Activated CD8-positive, alpha-beta T cell treated with anti-CD3 and anti-CD28 coated beads, Interleukin-2, amount 10 ng/mL, durations not matched to agents 7 days and 5 days (primary cell): ENCODE data around the gene LGI2. TPM values are rescaled to one million over a fixed set of nuclear protein-coding genes. Genes with fewer than 3 reads are reported as not detected.

ENCODE experiments used
- ATAC-seq: fragments of 150-1000 bp; cut with Tn5 transposase; one replicate; pipeline ENCODE4 v1.10.0; 2021; ENCODE audit warnings: moderate library complexity
- CTCF ChIA-PET: fragments of 350-600 bp; sonication (Branson Sonifier 250); formaldehyde crosslinking; loops from one replicate; lab custom pipeline; 2021; ENCODE audit warnings: antibody characterized with exemption; lab: Charles Lee
- POLR2A ChIA-PET: fragments of 350-600 bp; sonication (Branson Sonifier 250); formaldehyde crosslinking; loops from one replicate; lab custom pipeline; 2021; ENCODE audit warnings: antibody characterized with exemption; lab: Charles Lee
- DNase-seq: peaks from one replicate; pipeline ENCODE4 v3.0.0-alpha.2; 2020
- H3K27ac Mint-ChIP-seq: one replicate; pipeline ENCODE4 v1.8.0; 2021; ENCODE audit warnings: mild to moderate bottlenecking, mixed read lengths
- H3K27me3 Mint-ChIP-seq: one replicate; pipeline ENCODE4 v1.8.0; 2021; ENCODE audit warnings: low read depth, mixed read lengths
- H3K36me3 Mint-ChIP-seq: one replicate; pipeline ENCODE4 v1.8.0; 2021; ENCODE audit warnings: low read depth, mixed read lengths
- H3K4me1 Mint-ChIP-seq: one replicate; pipeline ENCODE4 v1.8.0; 2021; ENCODE audit warnings: low read depth, mixed read lengths
- H3K4me3 Mint-ChIP-seq: one replicate; pipeline ENCODE4 v1.8.0; 2021; ENCODE audit warnings: mild to moderate bottlenecking, mixed read lengths
- H3K9me3 Mint-ChIP-seq: one replicate; pipeline ENCODE4 v1.8.0; 2022; ENCODE audit warnings: mixed read lengths; ENCODE audit not compliant: insufficient read depth
- total RNA-seq, 2 experiments: library from RNA; stranded (reverse); gene quantifications; one replicate each; pipeline ENCODE4 v1.2.3, GENCODE V29; 2021

The LGI2 gene
- total RNA-seq, 2 experiments from 2014 or later = not detected

DNA sequence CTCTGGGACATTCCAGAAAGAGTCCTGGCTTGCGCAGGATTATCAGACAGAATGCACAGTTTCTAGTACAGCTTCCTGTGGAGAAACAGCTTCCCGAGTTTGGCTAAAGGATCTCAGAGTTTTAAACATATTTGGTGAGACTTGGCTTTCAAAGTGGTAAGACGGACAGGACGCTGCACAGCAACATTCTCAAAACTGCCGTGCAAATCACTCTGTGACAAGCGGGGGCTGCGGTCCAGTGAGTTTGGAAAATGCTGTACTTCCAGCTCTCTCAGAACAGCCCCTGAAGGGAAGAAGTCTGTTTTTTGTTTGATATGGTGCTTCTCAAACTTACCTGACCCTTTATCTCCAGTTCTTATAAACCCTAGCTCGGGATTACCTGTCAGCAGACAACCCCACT, 18.1 kb downstream of the LGI2 start:
- Mint-ChIP-seq H3K27ac (no peak overlapping the region), H3K36me3 (no peaks in the 10 kb centered on the region), H3K9me3 (no peaks in the 10 kb centered on the region), H3K27me3 (peaks cover 2% of the 10 kb centered on the region), H3K4me3 (no peak overlapping the region), H3K4me1 (no peaks in the 10 kb centered on the region)
- no peak for ATAC-seq
- DNase-seq = no peak
- POLR2A ChIA-PET = no interaction called here
- CTCF ChIA-PET = no interaction called here

GRCh38 chr4:25011135-25011866, 19.4 kb downstream of the LGI2 start:
- Mint-ChIP-seq H3K4me1 (no peaks in the 10 kb centered on the region), H3K27me3 (peaks cover 2% of the 10 kb centered on the region), H3K36me3 (no peaks in the 10 kb centered on the region), H3K9me3 (no peaks in the 10 kb centered on the region), H3K27ac (no peak overlapping the region), H3K4me3 (no peak overlapping the region)
- ChIA-PET CTCF (interaction anchor here (1.5 kb wide), 1 partner anchor 31 kb away, joined by 5 read pairs; no protein-coding TSS in a partner anchor), POLR2A (no interaction called here)
- DNase-seq = no peak
- no peak for ATAC-seq

GRCh38 chr4:25007598-25007997, 23.1 kb downstream of the LGI2 start:
- Mint-ChIP-seq H3K9me3 (no peaks in the 10 kb centered on the region), H3K36me3 (no peaks in the 10 kb centered on the region), H3K4me1 (no peaks in the 10 kb centered on the region), H3K4me3 (no peak overlapping the region), H3K27me3 (peaks cover 2% of the 10 kb centered on the region), H3K27ac (no peak overlapping the region)
- POLR2A ChIA-PET = no interaction called here
- ATAC-seq (no peak), DNase-seq (no peak)
- CTCF ChIA-PET = no interaction called here

- Mint-ChIP-seq H3K4me3 (no peak overlapping the region), H3K9me3 (no peaks in the 10 kb centered on the region), H3K27me3 (peaks cover 9% of the 10 kb centered on the region)
Measured at GRCh38 chr4:25002681-25003080, 28.1 kb downstream of the LGI2 start.

DNA sequence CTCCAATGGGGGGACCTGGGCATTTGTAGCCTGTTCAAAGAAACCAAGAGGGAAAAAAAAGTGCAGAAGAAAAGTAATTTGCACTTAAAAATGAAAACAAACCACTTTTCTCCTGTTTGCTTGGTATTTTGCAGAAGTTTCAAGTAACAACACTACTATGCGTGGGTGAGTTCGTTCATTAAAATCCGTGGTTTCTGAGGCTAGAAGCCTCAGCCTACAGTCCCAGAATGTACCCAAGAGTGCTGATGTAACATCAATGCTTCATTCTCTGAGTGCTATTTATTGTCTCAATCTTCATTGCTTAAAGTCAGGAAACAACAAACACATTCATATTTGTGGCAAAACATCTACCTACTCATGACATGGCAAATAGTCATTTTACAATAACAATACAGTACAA, 29.2 kb downstream of the LGI2 start:
- DNase-seq = no peak
- ChIA-PET POLR2A (interaction anchor here (0.6 kb wide), 1 partner anchor 232 kb away, joined by 3 read pairs; no protein-coding TSS in a partner anchor), CTCF (interaction anchor here (1.0 kb wide), 1 partner anchor 311 kb away, joined by 3 read pairs; the partner anchor contains the start of gene ZCCHC4)
- no peak overlapping the region for H3K4me3 Mint-ChIP-seq
- H3K27me3 Mint-ChIP-seq = peaks cover 9% of the 10 kb centered on the region
- ATAC-seq = no peak
- no peaks in the 10 kb centered on the region for H3K9me3 Mint-ChIP-seq
- H3K4me1 Mint-ChIP-seq = peaks cover 8% of the 10 kb centered on the region
- H3K36me3 Mint-ChIP-seq = no peaks in the 10 kb centered on the region
- no peak overlapping the region for H3K27ac Mint-ChIP-seq

More at GRCh38 chr4:25002681-25003080, 28.1 kb downstream of the LGI2 start:
- Mint-ChIP-seq H3K4me1 (peaks cover 8% of the 10 kb centered on the region), H3K27ac (no peak overlapping the region), H3K36me3 (no peaks in the 10 kb centered on the region)
- ChIA-PET CTCF (no interaction called here), POLR2A (no interaction called here)
- no peak for ATAC-seq
- no peak for DNase-seq

- Mint-ChIP-seq H3K36me3 (no peaks in the 10 kb centered on the region), H3K27ac (no peak overlapping the region), H3K9me3 (no peaks in the 10 kb centered on the region), H3K4me1 (peaks cover 8% of the 10 kb centered on the region), H3K4me3 (no peak overlapping the region), H3K27me3 (peaks cover 9% of the 10 kb centered on the region)
- ChIA-PET POLR2A (interaction anchor here (0.6 kb wide), 1 partner anchor 233 kb away, joined by 3 read pairs; no protein-coding TSS in a partner anchor), CTCF (interaction anchor here (0.9 to 1.0 kb wide), 2 partner anchors 28 to 312 kb away, joined by 3 read pairs; partner anchors contain the start of gene ZCCHC4)
- no peak for DNase-seq
- no peak for ATAC-seq
Measured at GRCh38 chr4:25000639-25001038, 30.1 kb downstream of the LGI2 start.

DNA sequence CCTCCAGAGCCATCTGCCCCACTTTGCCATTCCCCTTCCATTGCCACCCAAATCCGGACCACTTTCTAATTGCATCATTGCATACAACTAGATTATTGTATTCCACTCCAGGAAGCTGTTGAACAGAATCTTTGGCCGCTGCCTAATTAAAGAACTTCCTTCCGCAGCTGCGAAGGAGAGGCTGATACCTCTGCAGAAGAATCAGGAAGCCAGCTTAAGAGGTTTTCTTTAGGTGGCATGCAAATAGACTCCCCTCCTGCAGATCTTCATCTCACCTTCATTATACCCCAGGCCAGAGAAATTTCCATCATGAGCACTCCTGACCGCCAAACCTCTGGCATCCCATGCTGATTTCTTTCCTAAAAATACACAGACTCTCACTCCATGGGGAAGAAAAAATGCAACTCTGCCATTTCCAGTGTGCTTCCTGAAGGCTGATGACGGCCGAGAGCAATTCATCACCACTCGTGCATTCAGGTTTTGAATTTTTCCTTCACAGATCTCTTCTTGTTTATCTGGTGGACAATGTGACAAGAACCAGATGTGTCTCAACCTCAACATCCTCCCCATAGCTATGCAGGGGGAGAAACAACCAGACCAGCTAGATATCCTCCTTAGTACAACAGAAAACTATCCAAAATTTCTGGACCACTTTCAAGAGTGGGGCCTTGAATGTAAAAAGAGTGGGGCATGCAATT, 31.2 kb downstream of the LGI2 start:
- ATAC-seq = no peak
- peaks cover 9% of the 10 kb centered on the region for H3K27me3 Mint-ChIP-seq
- no peaks in the 10 kb centered on the region for H3K9me3 Mint-ChIP-seq
- DNase-seq = no peak
- no peak overlapping the region for H3K4me3 Mint-ChIP-seq
- H3K27ac Mint-ChIP-seq = no peak overlapping the region
- ChIA-PET POLR2A (no interaction called here), CTCF (interaction anchor here (2.1 kb wide), 1 partner anchor 20 kb away, joined by 9 read pairs; no protein-coding TSS in a partner anchor)
- no peaks in the 10 kb centered on the region for H3K36me3 Mint-ChIP-seq
- peaks cover 8% of the 10 kb centered on the region for H3K4me1 Mint-ChIP-seq

GRCh38 chr4:24995346-24995919, 35.3 kb downstream of the LGI2 start:
- peaks cover 8% of the 10 kb centered on the region for H3K4me1 Mint-ChIP-seq
- H3K4me3 Mint-ChIP-seq = no peak overlapping the region
- no peak for DNase-seq
- no peaks in the 10 kb centered on the region for H3K36me3 Mint-ChIP-seq
- POLR2A ChIA-PET = interaction anchor here (0.6 kb wide), 1 partner anchor 413 kb away, joined by 4 read pairs; no protein-coding TSS in a partner anchor
- no peak for ATAC-seq
- no peak overlapping the region for H3K27ac Mint-ChIP-seq
- H3K9me3 Mint-ChIP-seq = no peaks in the 10 kb centered on the region
- CTCF ChIA-PET = interaction anchor here (1.3 kb wide), 1 partner anchor 15 kb away, joined by 4 read pairs; no protein-coding TSS in a partner anchor
- peaks cover 5% of the 10 kb centered on the region for H3K27me3 Mint-ChIP-seq

- ATAC-seq = no peak
- H3K4me1 Mint-ChIP-seq = no peaks in the 10 kb centered on the region
- ChIA-PET POLR2A (no interaction called here), CTCF (interaction anchor here (1.3 to 2.9 kb wide), 2 partner anchors 13 kb away, joined by 4 to 7 read pairs; no protein-coding TSS in a partner anchor)
- H3K36me3 Mint-ChIP-seq = no peaks in the 10 kb centered on the region
- H3K9me3 Mint-ChIP-seq = no peaks in the 10 kb centered on the region
- H3K27ac Mint-ChIP-seq = no peak overlapping the region
- no peak for DNase-seq
- no peak overlapping the region for H3K4me3 Mint-ChIP-seq
- H3K27me3 Mint-ChIP-seq = no peaks in the 10 kb centered on the region
Measured at GRCh38 chr4:24993551-24994080, 37.1 kb downstream of the LGI2 start.

DNA sequence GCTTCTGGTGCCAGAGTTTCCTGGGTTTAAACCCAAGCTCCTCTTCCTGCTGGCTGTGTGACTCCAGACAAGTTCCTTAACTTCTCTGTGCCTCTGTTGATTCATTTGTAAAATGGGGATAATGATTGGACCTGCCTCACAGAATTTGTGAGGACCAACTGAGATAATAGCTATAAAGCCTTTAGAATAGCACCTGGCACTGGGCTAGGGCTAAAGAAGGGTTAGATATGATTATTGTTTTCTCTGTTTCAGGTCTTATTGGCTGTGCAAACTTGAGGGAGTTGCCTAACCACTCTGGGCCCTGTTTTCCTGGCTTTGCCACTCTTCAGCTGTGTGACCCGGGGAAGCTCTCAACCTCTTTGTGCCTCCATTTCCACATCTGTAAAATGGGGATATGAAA, 37.8 kb downstream of the LGI2 start:
- H3K27me3 Mint-ChIP-seq = no peaks in the 10 kb centered on the region
- no peaks in the 10 kb centered on the region for H3K36me3 Mint-ChIP-seq
- H3K27ac Mint-ChIP-seq = no peak overlapping the region
- ChIA-PET CTCF (interaction anchor here (2.9 kb wide), 1 partner anchor 12 kb away, joined by 7 read pairs; no protein-coding TSS in a partner anchor), POLR2A (no interaction called here)
- ATAC-seq = no peak
- no peaks in the 10 kb centered on the region for H3K9me3 Mint-ChIP-seq
- H3K4me3 Mint-ChIP-seq = no peak overlapping the region
- no peak for DNase-seq
- H3K4me1 Mint-ChIP-seq = no peaks in the 10 kb centered on the region

DNA sequence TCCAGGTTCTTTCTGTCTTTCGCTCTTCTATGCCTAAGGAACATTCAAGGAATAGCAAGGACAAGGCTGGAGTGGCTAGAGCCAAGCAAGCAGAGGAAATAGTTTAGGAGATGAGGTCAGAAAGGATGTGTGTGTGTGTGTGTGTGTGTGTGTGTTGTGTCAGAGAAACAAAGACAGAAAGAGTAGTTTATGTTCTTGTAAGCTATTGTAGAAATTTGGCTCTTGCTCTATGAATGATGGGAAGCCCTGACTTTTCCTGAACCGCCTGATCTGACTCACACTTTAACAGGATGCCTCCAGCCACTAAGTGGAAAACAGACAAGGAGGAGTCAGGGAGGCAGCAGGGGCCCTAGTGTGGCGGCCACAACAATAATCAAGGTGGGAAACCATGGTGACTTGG, 39.7 kb downstream of the LGI2 start:
- H3K4me1 Mint-ChIP-seq = no peaks in the 10 kb centered on the region
- H3K4me3 Mint-ChIP-seq = no peak overlapping the region
- no peaks in the 10 kb centered on the region for H3K36me3 Mint-ChIP-seq
- CTCF ChIA-PET = interaction anchor here (2.9 kb wide), 1 partner anchor 11 kb away, joined by 7 read pairs; no protein-coding TSS in a partner anchor
- H3K9me3 Mint-ChIP-seq = no peaks in the 10 kb centered on the region
- H3K27me3 Mint-ChIP-seq = no peaks in the 10 kb centered on the region
- POLR2A ChIA-PET = no interaction called here
- H3K27ac Mint-ChIP-seq = no peak overlapping the region
- DNase-seq (no peak), ATAC-seq (no peak)
